HepG2 (cell line): ENCODE data around the gene MTCH2. TPM values are rescaled to one million over a fixed set of nuclear protein-coding genes. Genes with fewer than 3 reads are reported as not detected.

ENCODE experiments used
- ATAC-seq: fragments of 200-7000 bp; cut with Tn5 transposase; 3 replicates; pipeline ENCODE4 v1.9.1; 2020; ENCODE audit warnings: mild to moderate bottlenecking, moderate library complexity
- BruUV-seq: library from RNA; stranded (reverse); fragments of 400-500 nt; replicated peaks from 2 replicates; lab custom pipeline; 2021; lab: Mats Ljungman, UMichigan
- CTCF ChIA-PET: fragments of 300-600 bp; formaldehyde crosslinking; extraction: SDS; loops from one replicate; lab custom pipeline; 2021; ENCODE audit warnings: low total read pairs, inconsistent platforms, low intra/inter-chr PET ratio; lab: Yijun Ruan, JAX
- POLR2A ChIA-PET: fragments of 350-600 bp; sonication (Branson Sonifier 250); formaldehyde crosslinking; loops from one replicate; lab custom pipeline; 2020; ENCODE audit warnings: antibody characterized with exemption, inconsistent platforms; lab: Yijun Ruan, JAX
- DNase-seq: peaks from one replicate; pipeline ENCODE4 v3.0.0-alpha.2; 2015; ENCODE audit warnings: low spot score
- FAIRE-seq: peaks from 3 replicates; lab custom pipeline; 2011; peaks lifted over from hg19 to GRCh38; lab: Jason Lieb, UNC
- H2AFZ ChIP-seq: one replicate; pipeline ENCODE4 v1.6.1; 2011; ENCODE audit warnings: low read length, inconsistent platforms
- H3K27ac ChIP-seq: fragments of 300-600 bp; 3 replicates; pipeline ENCODE4 v1.8.0; 2011; ENCODE audit warnings: mixed run types, mild to moderate bottlenecking, mixed read lengths, low read length, inconsistent platforms; ENCODE audit not compliant: insufficient read depth; ENCODE audit errors: extremely low read length
- H3K27me3 ChIP-seq, 2 experiments: fragments of 200-600 bp in 1 of 2; 2 replicates in 1 of 2; 3 replicates in 1 of 2; pipeline versions ENCODE4 v1.6.0 to v1.8.0; 2011; ENCODE audit warnings: low read length in 2 of 2, mild to moderate bottlenecking in 2 of 2, moderate library complexity in 2 of 2, inconsistent platforms in 1 of 2; ENCODE audit not compliant: insufficient read depth in 2 of 2, control insufficient read depth in 1 of 2
- H3K36me3 ChIP-seq, 2 experiments: fragments of 200-600 bp in 1 of 2; replicated peaks in 1 of 2; 2 replicates in 1 of 2; 3 replicates in 1 of 2; pipeline versions ENCODE4 v1.5.1 to v1.8.0; 2011; ENCODE audit warnings: low read length in 2 of 2, inconsistent platforms in 1 of 2; ENCODE audit not compliant: insufficient read depth in 2 of 2, control insufficient read depth in 1 of 2
- H3K4me1 ChIP-seq: 2 replicates; pipeline ENCODE4 v1.5.1; 2012; ENCODE audit warnings: low read length, inconsistent platforms; ENCODE audit not compliant: insufficient read depth
- H3K4me2 ChIP-seq: 2 replicates; pipeline ENCODE4 v1.6.0; 2011; ENCODE audit warnings: low read depth, low read length, inconsistent platforms
- H3K4me3 ChIP-seq, 3 experiments: fragments of 200-600 bp in 1 of 3; sonication (generic), shearing (Covaris generic) in 1 of 3; replicated peaks in 1 of 3; 2 replicates each; pipeline ENCODE4 v1.5.1; 2011 to 2016; ENCODE audit warnings: low read length in 3 of 3, inconsistent platforms in 2 of 3, low read depth in 2 of 3, mild to moderate bottlenecking in 2 of 3, control low read depth in 1 of 3, mixed read lengths in 1 of 3; ENCODE audit not compliant: insufficient read depth in 1 of 3
- H3K79me2 ChIP-seq: one replicate; pipeline ENCODE4 v1.6.1; 2011; ENCODE audit warnings: low read length, inconsistent platforms; ENCODE audit not compliant: insufficient read depth
- H3K9ac ChIP-seq: 2 replicates; pipeline ENCODE4 v1.6.0; 2011; ENCODE audit warnings: mild to moderate bottlenecking, low read depth, low read length, inconsistent platforms; ENCODE audit not compliant: insufficient read depth
- H3K9me3 ChIP-seq: 2 replicates; pipeline ENCODE4 v1.5.1; 2012; ENCODE audit warnings: mild to moderate bottlenecking, low read length
- H4K20me1 ChIP-seq: 2 replicates; pipeline ENCODE4 v1.6.0; 2011; ENCODE audit warnings: inconsistent platforms, mild to moderate bottlenecking, low read length, moderate library complexity; ENCODE audit not compliant: insufficient read depth
- ELF1 ChIP-seq: sonication (generic); formaldehyde crosslinking; IDR thresholded peaks from 2 replicates; pipeline ENCODE4 v1.4.0; 2020; ENCODE audit warnings: missing genetic modification reagents
- HBP1 ChIP-seq: IDR thresholded peaks from 2 replicates; pipeline ENCODE4 v1.6.1; 2016; ENCODE audit warnings: low read depth, control low read depth
- MAF1 ChIP-seq: sonication (generic); formaldehyde crosslinking; IDR thresholded peaks from 2 replicates; pipeline ENCODE4 v1.5.0; 2020; ENCODE audit warnings: missing genetic modification reagents, borderline replicate concordance
- MEIS1 ChIP-seq: sonication (generic); formaldehyde crosslinking; IDR thresholded peaks from 2 replicates; pipeline ENCODE4 v1.9.0; 2021; ENCODE audit warnings: mild to moderate bottlenecking, missing genetic modification reagents, moderate library complexity, borderline replicate concordance
- POLR2AphosphoS5 ChIP-seq: IDR thresholded peaks from 2 replicates; pipeline ENCODE4 v1.6.1; 2012; ENCODE audit warnings: low read depth, low read length
- SAP130 ChIP-seq: IDR thresholded peaks from 2 replicates; pipeline ENCODE4 v1.6.1; 2016; ENCODE audit warnings: low read depth
- UBTF ChIP-seq: sonication (generic); formaldehyde crosslinking; IDR thresholded peaks from 2 replicates; pipeline ENCODE4 v1.4.0; 2020; ENCODE audit warnings: mild to moderate bottlenecking, missing genetic modification reagents
- ZBTB3 ChIP-seq: sonication (generic); formaldehyde crosslinking; IDR thresholded peaks from 2 replicates; pipeline ENCODE4 v1.4.0; 2020; ENCODE audit warnings: low read depth, mild to moderate bottlenecking, moderate library complexity, missing genetic modification reagents, borderline replicate concordance
- ZFP1 ChIP-seq: IDR thresholded peaks from 2 replicates; pipeline ENCODE4 v1.6.1; 2016
- ZFP90 ChIP-seq: sonication (generic); formaldehyde crosslinking; IDR thresholded peaks from 2 replicates; pipeline ENCODE4 v1.8.0; 2022; ENCODE audit warnings: missing genetic modification reagents, mild to moderate bottlenecking, inconsistent platforms, borderline replicate concordance
- ZFX ChIP-seq: sonication (generic); formaldehyde crosslinking; IDR thresholded peaks from 2 replicates; pipeline ENCODE4 v1.4.0; 2020; ENCODE audit warnings: mild to moderate bottlenecking, low read depth, missing genetic modification reagents, moderate library complexity
- ZNF234 ChIP-seq: sonication (generic); formaldehyde crosslinking; conservative IDR thresholded peaks from 2 replicates; pipeline ENCODE4 v1.5.1; 2020; ENCODE audit warnings: mild to moderate bottlenecking, missing genetic modification reagents
- ZNF256 ChIP-seq: sonication (generic); formaldehyde crosslinking; conservative IDR thresholded peaks from 2 replicates; pipeline ENCODE4 v1.4.0; 2020; ENCODE audit warnings: missing genetic modification reagents
- ZNF343 ChIP-seq: sonication (generic); formaldehyde crosslinking; IDR thresholded peaks from 2 replicates; pipeline ENCODE4 v1.4.0; 2020; ENCODE audit warnings: mild to moderate bottlenecking, missing genetic modification reagents
- ZNF367 ChIP-seq: sonication (generic); formaldehyde crosslinking; IDR thresholded peaks from 2 replicates; pipeline ENCODE4 v1.4.0; 2020; ENCODE audit warnings: missing genetic modification reagents, borderline replicate concordance
- ZNF512 ChIP-seq: sonication (generic); formaldehyde crosslinking; IDR thresholded peaks from 2 replicates; pipeline ENCODE4 v1.4.0; 2020; ENCODE audit warnings: mild to moderate bottlenecking, missing genetic modification reagents
- ZSCAN25 ChIP-seq: sonication (generic); formaldehyde crosslinking; IDR thresholded peaks from 2 replicates; pipeline ENCODE4 v1.8.0; 2022; ENCODE audit warnings: mild to moderate bottlenecking, missing genetic modification reagents
- WGBS: methylation state at CpG from one replicate; pipeline ENCODE4 v1.1.6; 2017; ENCODE audit warnings: low lambda C conversion rate; 5-methylcytosine and 5-hydroxymethylcytosine counted together
- in situ Hi-C: cut with HindIII; loops from 2 replicates; pipeline ENCODE4 v1.10.0; 2017; ENCODE audit warnings: low pct_unique_long_range_greater_than_20kb; ENCODE audit not compliant: extremely low pct_ligation_motif_present
- intact Hi-C: fragments of 100-400 bp; cut with micrococcal nuclease; formaldehyde crosslinking; loops from one replicate; pipeline ENCODE4 v1.10.0; 2022; ENCODE audit not compliant: unreplicated experiment
- polyA plus RNA-seq, 8 experiments: library from polyadenylated mRNA; depleted of rRNA in 3 of 8; stranded (reverse) in 7 of 8; unstranded in 1 of 8; fragments of >200 nt; fragmentation: Illumina TruSeq in 4 of 8; extraction: Trizol in 4 of 8; gene quantifications; 2 replicates each; pipeline versions ENCODE4 v1.2.1 to v1.2.3, GENCODE V29; 2011 to 2016; ENCODE audit warnings: low read depth in 4 of 8, missing spikeins in 1 of 8, mixed read lengths in 1 of 8; ENCODE audit not compliant: insufficient read depth in 1 of 8
- total RNA-seq, 5 experiments: library from RNA; depleted of rRNA; stranded (reverse); fragments of >200 nt; fragmentation: Illumina TruSeq; extraction: Trizol; gene quantifications; 2 replicates each; pipeline ENCODE4 v1.2.3, GENCODE V29; 2016; ENCODE audit warnings: low read depth in 1 of 5

Gene MTCH2
- total and polyA plus RNA-seq, 2 of the 13 experiments (the other 11 are each of a cell fraction or from before 2014, with no cell fraction given), result 112 to 272 TPM

- no peak for TF ChIP-seq HBP1 (CRISPR knock-in tag)
- TF ChIP-seq ZFP90, result no peak
- no peak for TF ChIP-seq MAF1 (CRISPR knock-in tag)
- no peak for TF ChIP-seq POLR2AphosphoS5
- no peak for TF ChIP-seq ZNF512 (CRISPR knock-in tag)
- TF ChIP-seq ZNF234 (CRISPR knock-in tag), result no peak
- TF ChIP-seq ZFP1 (CRISPR knock-in tag), result no peak
These were observed 47.3 kb downstream of the MTCH2 start (continued) for GRCh38 chr11:47595029-47595428.

GRCh38 chr11:47593934-47594855 lies 48.2 kb downstream of the MTCH2 start, which contains the start of gene C1QTNF4:
Gene C1QTNF4 (minus strand): TSS chr11:47594411. CDS start chr11:47590810, 3,601 bp downstream.
- Histone ChIP-seq H3K27me3 (peaks cover 3 to 27% of the 10 kb centered on the region in 2 experiments), H4K20me1 (no peaks in the 10 kb centered on the region), H3K9ac (peak within 1 kb of the TSS; percentile 45; the same call in 1 of the 2 replicates), H3K9me3 (no peaks in the 10 kb centered on the region), H3K36me3 (no peaks in the 10 kb centered on the region), H2AFZ (no peak within 1 kb of the TSS), H3K27ac (no peak within 1 kb of the TSS), H3K4me2 (peak within 1 kb of the TSS; percentile 86), H3K79me2 (no peaks in the 10 kb centered on the region), H3K4me3 (peak within 1 kb of the TSS; percentile 65 to 82 (median 73); a peak in 5 of 6 replicates), H3K4me1 (peaks cover 47% of the 10 kb centered on the region)
- ATAC-seq (peak; percentile 58), FAIRE-seq (no peak), DNase-seq (no peak)
- in situ Hi-C loops, result no loop called here
- 3% methylated on average over 29 of the region's 48 CpGs for WGBS
- ChIA-PET POLR2A (interaction anchor here (0.9 kb wide), 1 partner anchor 254 kb away, joined by 3 read pairs; the partner anchor contains the start of gene NUP160), CTCF (no interaction called here)
- no TSS peak for BruUV-seq
- intact Hi-C loops, result no loop called here
- TF ChIP-seq UBTF (CRISPR knock-in tag) (peak; percentile 53; the same call in 1 of the 2 replicates), ZNF343 (CRISPR knock-in tag) (0 out of 2 replicates have a peak, but pooled peaks have one; percentile 23), ELF1 (CRISPR knock-in tag) (no peak), SAP130 (CRISPR knock-in tag) (0 out of 2 replicates have a peak, but pooled peaks have one; percentile 11), ZBTB3 (CRISPR knock-in tag) (no peak), MEIS1 (CRISPR knock-in tag) (no peak), ZFX (CRISPR knock-in tag) (0 out of 2 replicates have a peak, but pooled peaks have one; percentile 20), ZSCAN25 (CRISPR knock-in tag) (peak; percentile 45; the same call in 1 of the 2 replicates), ZNF256 (CRISPR knock-in tag) (no peak), ZNF367 (CRISPR knock-in tag) (no peak)
